Fibroblast of lung (primary cell): ENCODE data around the gene KCNMB3. TPM values are rescaled to one million over a fixed set of nuclear protein-coding genes. Genes with fewer than 3 reads are reported as not detected.
A peak's percentile ranks its signal among the peaks of the same experiment; 100 is the strongest.

ENCODE experiments used
- DNase-seq, 2 donors: peaks; one replicate each; pipeline versions ENCODE4 v3.0.0 to v3.0.0-alpha.2; 2010; ENCODE audit warnings: low read depth in 2 of 2
- H2AFZ ChIP-seq: 2 replicates; pipeline ENCODE4 v1.5.1; 2012; ENCODE audit warnings: low read length, control low read depth, inconsistent platforms
- H3K27ac ChIP-seq: 2 replicates; pipeline ENCODE4 v1.5.1; 2011; ENCODE audit warnings: low read length, control low read depth; ENCODE audit not compliant: insufficient read depth
- H3K27me3 ChIP-seq: 2 replicates; pipeline ENCODE4 v1.5.1; 2011; ENCODE audit warnings: mild to moderate bottlenecking, low read length; ENCODE audit not compliant: control insufficient read depth, insufficient read depth
- H3K36me3 ChIP-seq: 2 replicates; pipeline ENCODE4 v1.5.1; 2011; ENCODE audit warnings: low read length; ENCODE audit not compliant: control insufficient read depth, insufficient read depth
- H3K4me1 ChIP-seq: 2 replicates; pipeline ENCODE4 v1.5.1; 2011; ENCODE audit warnings: low read length; ENCODE audit not compliant: control insufficient read depth, insufficient read depth; ENCODE audit errors: extremely low read depth
- H3K4me2 ChIP-seq: 2 replicates; pipeline ENCODE4 v1.5.1; 2011; ENCODE audit warnings: low read length, control low read depth; ENCODE audit not compliant: insufficient read depth; ENCODE audit errors: extremely low read depth
- H3K4me3 ChIP-seq, 4 experiments: fragments of 200-600 bp in 1 of 4; sonication (generic) in 1 of 4; replicated peaks in 1 of 4; 2 replicates each; pipeline ENCODE4 v1.5.1; 2011 to 2016; ENCODE audit warnings: low read length in 4 of 4, low read depth in 3 of 4, mild to moderate bottlenecking in 3 of 4, control low read depth in 2 of 4, inconsistent platforms in 1 of 4, mixed read lengths in 1 of 4; ENCODE audit not compliant: insufficient read depth in 1 of 4; ENCODE audit errors: control extremely low read depth in 1 of 4
- H3K79me2 ChIP-seq: 2 replicates; pipeline ENCODE4 v1.5.1; 2012; ENCODE audit warnings: mild to moderate bottlenecking, low read length, inconsistent platforms; ENCODE audit not compliant: control insufficient read depth, insufficient read depth
- H3K9ac ChIP-seq: 2 replicates; pipeline ENCODE4 v1.5.1; 2011; ENCODE audit warnings: mild to moderate bottlenecking, low read length, control low read depth; ENCODE audit not compliant: insufficient read depth
- H3K9me3 ChIP-seq: 2 replicates; pipeline ENCODE4 v1.5.1; 2012; ENCODE audit warnings: low read depth, low read length; ENCODE audit not compliant: control insufficient read depth, insufficient read depth
- H4K20me1 ChIP-seq: 2 replicates; pipeline ENCODE4 v1.5.1; 2011; ENCODE audit warnings: low read length; ENCODE audit not compliant: control insufficient read depth, insufficient read depth; ENCODE audit errors: extremely low read depth
- CTCF ChIP-seq, 2 donors: IDR thresholded peaks in 1 of 2; conservative IDR thresholded peaks in 1 of 2; 1 replicate in 1 of 2; 2 replicates in 1 of 2; pipeline ENCODE4 v1.5.1; 2011 to 2012; ENCODE audit warnings: low read length in 2 of 2, control low read depth in 1 of 2, inconsistent platforms in 1 of 2, low read depth in 1 of 2, mild to moderate bottlenecking in 1 of 2
- EZH2 ChIP-seq: IDR thresholded peaks from 2 replicates; pipeline ENCODE4 v1.5.1; 2012; ENCODE audit warnings: low read length, control low read depth, mild to moderate bottlenecking; ENCODE audit errors: missing control alignments
- polyA plus RNA-seq, 2 donors: library from polyadenylated mRNA; depleted of rRNA in 1 of 2; stranded (reverse) in 1 of 2; unstranded in 1 of 2; fragments of >200 nt; gene quantifications; 2 replicates each; pipeline ENCODE4 v1.2.1, GENCODE V29; 2011 to 2012; ENCODE audit warnings: missing spikeins in 1 of 2
- total RNA-seq: library from RNA; depleted of rRNA; stranded (reverse); fragments of >200 nt; gene quantifications from 2 replicates; pipeline ENCODE4 v1.2.1, GENCODE V29; 2014

The KCNMB3 gene
- total and polyA plus RNA-seq, 2 donors (not counting 1 experiment from before 2014, with no cell fraction given) = 1.3 to 1.5 TPM

GRCh38 chr3:179236669-179237301 lies 14.1 kb downstream of the KCNMB3 start:
- H2AFZ ChIP-seq = no peak overlapping the region
- DNase-seq = no peak
- H3K27ac ChIP-seq = no peak overlapping the region
- H4K20me1 ChIP-seq = no peaks in the 10 kb centered on the region
- TF ChIP-seq EZH2 = no peak
- no peak for TF ChIP-seq CTCF (conservative IDR thresholded peaks at IDR 0.05 in 1 of 2, IDR thresholded peaks at IDR 0.05 in 1 of 2; ENCODE audit: low read depth in 1 of 2, low read length in 2 of 2)
- no peaks in the 10 kb centered on the region for H3K9me3 ChIP-seq
- H3K27me3 ChIP-seq = no peaks in the 10 kb centered on the region
- no peak overlapping the region for H3K9ac ChIP-seq
- H3K79me2 ChIP-seq = no peaks in the 10 kb centered on the region
- no peak overlapping the region for H3K4me3 ChIP-seq
- H3K4me1 ChIP-seq = no peaks in the 10 kb centered on the region
- H3K4me2 ChIP-seq = no peak overlapping the region
- no peaks in the 10 kb centered on the region for H3K36me3 ChIP-seq

- H3K4me3 ChIP-seq = peak overlapping the region in 1 of 4 experiments; percentile 5
- H2AFZ ChIP-seq = no peak overlapping the region
- no peak overlapping the region for H3K9ac ChIP-seq
- no peak overlapping the region for H3K4me2 ChIP-seq
- no peaks in the 10 kb centered on the region for H3K79me2 ChIP-seq
- peak; percentile 29 to 62 for DNase-seq
- H3K27me3 ChIP-seq = no peaks in the 10 kb centered on the region
- no peak overlapping the region for H3K27ac ChIP-seq
- no peaks in the 10 kb centered on the region for H3K9me3 ChIP-seq
- H3K36me3 ChIP-seq = peaks cover 4% of the 10 kb centered on the region
- H4K20me1 ChIP-seq = no peaks in the 10 kb centered on the region
- no peak for TF ChIP-seq EZH2
- no peaks in the 10 kb centered on the region for H3K4me1 ChIP-seq
Observed at GRCh38 chr3:179234199-179234598, 16.7 kb downstream of the KCNMB3 start.

GRCh38 chr3:179233043-179233442 lies 17.9 kb downstream of the KCNMB3 start:
- Histone ChIP-seq H3K9ac (no peak overlapping the region), H3K4me1 (no peaks in the 10 kb centered on the region), H4K20me1 (no peaks in the 10 kb centered on the region), H3K79me2 (no peaks in the 10 kb centered on the region), H3K36me3 (peaks cover 5% of the 10 kb centered on the region), H2AFZ (no peak overlapping the region), H3K27ac (no peak overlapping the region), H3K4me2 (no peak overlapping the region), H3K4me3 (no peak overlapping the region), H3K9me3 (no peaks in the 10 kb centered on the region), H3K27me3 (no peaks in the 10 kb centered on the region)
- DNase-seq = no peak
- TF ChIP-seq CTCF (conservative IDR thresholded peaks at IDR 0.05 in 1 of 2, IDR thresholded peaks at IDR 0.05 in 1 of 2; ENCODE audit: low read depth in 1 of 2, low read length in 2 of 2) (no peak), EZH2 (no peak)
